Mononuclear cell (primary cell): ENCODE results near the gene NCDN. TPM values are rescaled to one million over a fixed set of nuclear protein-coding genes. Genes with fewer than 3 reads are reported as not detected.

ENCODE experiments used
- H3K27me3 ChIP-seq: 2 replicates; pipeline ENCODE4 v1.6.0; 2011; ENCODE audit warnings: low read length, control low read depth; ENCODE audit not compliant: insufficient read depth
- H3K4me1 ChIP-seq: 2 replicates; pipeline ENCODE4 v1.5.1; 2011; ENCODE audit warnings: mild to moderate bottlenecking, low read length, control low read depth; ENCODE audit not compliant: insufficient read depth
- H3K4me3 ChIP-seq: 2 replicates; pipeline ENCODE4 v1.5.1; 2011; ENCODE audit warnings: mild to moderate bottlenecking, low read length, moderate library complexity
- H3K9me3 ChIP-seq: 2 replicates; pipeline ENCODE4 v1.5.1; 2011; ENCODE audit warnings: low read depth, mild to moderate bottlenecking, control low read depth, low read length
- total RNA-seq: library from RNA; depleted of rRNA; stranded (reverse); fragments of >200 nt; gene quantifications from one replicate; pipeline ENCODE4 v1.2.3, GENCODE V29; 2012

Gene NCDN, protein sequence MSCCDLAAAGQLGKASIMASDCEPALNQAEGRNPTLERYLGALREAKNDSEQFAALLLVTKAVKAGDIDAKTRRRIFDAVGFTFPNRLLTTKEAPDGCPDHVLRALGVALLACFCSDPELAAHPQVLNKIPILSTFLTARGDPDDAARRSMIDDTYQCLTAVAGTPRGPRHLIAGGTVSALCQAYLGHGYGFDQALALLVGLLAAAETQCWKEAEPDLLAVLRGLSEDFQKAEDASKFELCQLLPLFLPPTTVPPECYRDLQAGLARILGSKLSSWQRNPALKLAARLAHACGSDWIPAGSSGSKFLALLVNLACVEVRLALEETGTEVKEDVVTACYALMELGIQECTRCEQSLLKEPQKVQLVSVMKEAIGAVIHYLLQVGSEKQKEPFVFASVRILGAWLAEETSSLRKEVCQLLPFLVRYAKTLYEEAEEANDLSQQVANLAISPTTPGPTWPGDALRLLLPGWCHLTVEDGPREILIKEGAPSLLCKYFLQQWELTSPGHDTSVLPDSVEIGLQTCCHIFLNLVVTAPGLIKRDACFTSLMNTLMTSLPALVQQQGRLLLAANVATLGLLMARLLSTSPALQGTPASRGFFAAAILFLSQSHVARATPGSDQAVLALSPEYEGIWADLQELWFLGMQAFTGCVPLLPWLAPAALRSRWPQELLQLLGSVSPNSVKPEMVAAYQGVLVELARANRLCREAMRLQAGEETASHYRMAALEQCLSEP
- total RNA-seq, result 4.0 TPM

DNA sequence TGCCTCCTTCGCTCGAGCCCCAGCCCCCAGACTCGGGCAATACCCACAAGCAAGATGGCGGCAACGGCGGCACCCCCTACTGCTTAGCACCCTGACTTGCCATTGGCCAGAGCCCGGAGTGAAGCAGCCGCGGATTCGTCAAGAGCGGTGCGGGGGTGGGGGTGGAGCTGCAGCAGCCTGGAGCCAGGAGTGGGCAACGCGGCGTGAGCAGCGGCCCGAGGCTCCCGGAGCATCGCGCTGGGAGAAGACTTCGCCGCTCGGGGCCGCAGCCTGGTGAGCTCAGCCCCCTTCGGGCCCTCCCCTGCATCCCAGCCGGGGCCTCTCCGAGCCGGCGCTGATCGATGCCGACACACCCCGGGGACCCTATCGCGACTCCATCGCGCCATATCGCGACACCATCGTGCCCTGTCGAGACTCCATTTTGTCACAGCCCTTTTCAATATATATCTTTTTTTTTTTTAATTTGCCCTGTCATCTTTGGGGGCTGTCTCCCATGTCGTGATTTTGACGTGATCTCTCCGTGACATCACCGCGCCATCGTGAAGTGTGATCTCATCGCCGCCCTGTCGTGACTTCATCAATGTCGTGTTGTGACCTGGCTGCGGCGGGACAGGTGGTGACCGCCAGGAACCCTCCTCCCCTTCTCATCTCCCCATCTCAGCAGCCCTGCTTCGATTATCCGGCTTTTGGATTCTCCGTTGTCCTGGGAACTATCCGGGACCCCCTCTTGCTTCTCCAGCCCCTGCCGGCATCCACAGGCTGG, at the start of gene NCDN:
Gene NCDN, plus strand, starts transcription at position 189 of the 763 bp plus-strand sequence. Its CDS starts 392 bp downstream, at position 581.
- no peaks in the 10 kb centered on the region for H3K27me3 ChIP-seq
- H3K9me3 ChIP-seq, result no peaks in the 10 kb centered on the region
- H3K4me1 ChIP-seq, result peaks cover 33% of the 10 kb centered on the region
- H3K4me3 ChIP-seq, result peak within 1 kb of the TSS; percentile 88

DNA sequence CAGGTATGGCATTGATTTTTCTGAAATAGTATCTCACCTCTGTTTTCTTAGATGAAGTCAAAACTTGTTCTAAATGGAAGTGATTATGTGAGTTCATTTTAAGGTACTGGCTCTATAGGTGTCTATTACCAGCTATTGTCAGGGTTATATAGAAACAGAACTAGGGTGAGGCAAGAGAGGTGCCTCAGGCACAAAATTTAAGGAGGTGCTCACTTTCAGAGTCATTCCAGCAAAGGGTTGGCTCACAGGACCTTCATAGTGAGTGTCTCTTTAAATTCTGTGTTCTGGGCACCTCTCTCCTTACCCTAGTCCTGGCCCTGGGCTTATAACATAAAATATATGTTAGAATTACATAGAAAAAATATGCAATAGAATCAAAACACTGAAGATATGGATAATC, 49.7 kb upstream of the NCDN start:
- H3K27me3 ChIP-seq, result no peaks in the 10 kb centered on the region
- no peak overlapping the region for H3K4me3 ChIP-seq
- H3K4me1 ChIP-seq, result peaks cover 36% of the 10 kb centered on the region
- no peaks in the 10 kb centered on the region for H3K9me3 ChIP-seq

DNA sequence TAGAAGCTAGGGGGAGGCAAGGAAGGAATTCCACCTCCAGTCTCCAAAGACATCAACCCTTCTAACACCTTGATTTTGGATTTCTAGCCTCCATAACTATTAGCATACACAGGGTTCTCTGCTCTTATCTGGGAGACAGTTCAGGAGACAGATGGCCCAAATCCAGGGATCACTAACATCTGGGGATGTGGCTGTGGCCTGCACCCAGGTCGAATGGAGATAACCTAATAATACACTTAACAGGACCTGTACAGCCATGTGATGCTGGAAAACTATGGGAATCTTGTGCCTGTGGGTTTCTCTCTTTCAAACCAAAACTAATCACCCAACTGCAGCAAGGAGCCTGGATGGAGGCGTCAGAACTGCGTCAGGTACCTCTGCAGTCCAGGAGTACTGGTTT, 48.0 kb upstream of the NCDN start:
- Histone ChIP-seq H3K4me1 (peaks cover 36% of the 10 kb centered on the region), H3K9me3 (no peaks in the 10 kb centered on the region), H3K27me3 (no peaks in the 10 kb centered on the region), H3K4me3 (no peak overlapping the region)

DNA sequence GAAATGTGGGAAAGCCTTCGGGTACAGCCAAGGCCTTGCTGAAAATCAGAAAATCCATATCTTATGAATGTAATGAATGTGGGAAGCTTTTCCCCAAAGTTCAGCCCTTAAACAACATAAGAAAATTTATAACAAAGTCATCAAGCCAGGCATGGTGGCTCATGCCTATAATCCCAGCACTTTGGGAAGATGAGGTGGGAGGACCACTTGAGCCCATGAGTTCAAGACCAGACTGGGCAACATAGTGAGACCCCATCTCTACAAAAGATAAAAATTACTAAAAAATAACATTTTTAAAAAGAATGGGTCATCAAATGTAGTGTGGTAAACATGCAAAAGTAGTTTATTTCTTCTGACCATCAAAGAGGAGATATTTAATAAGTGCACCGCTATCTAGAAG, 46.3 kb upstream of the NCDN start:
- H3K4me1 ChIP-seq, result peaks cover 28% of the 10 kb centered on the region
- no peak overlapping the region for H3K4me3 ChIP-seq
- H3K9me3 ChIP-seq, result no peaks in the 10 kb centered on the region
- H3K27me3 ChIP-seq, result no peaks in the 10 kb centered on the region

DNA sequence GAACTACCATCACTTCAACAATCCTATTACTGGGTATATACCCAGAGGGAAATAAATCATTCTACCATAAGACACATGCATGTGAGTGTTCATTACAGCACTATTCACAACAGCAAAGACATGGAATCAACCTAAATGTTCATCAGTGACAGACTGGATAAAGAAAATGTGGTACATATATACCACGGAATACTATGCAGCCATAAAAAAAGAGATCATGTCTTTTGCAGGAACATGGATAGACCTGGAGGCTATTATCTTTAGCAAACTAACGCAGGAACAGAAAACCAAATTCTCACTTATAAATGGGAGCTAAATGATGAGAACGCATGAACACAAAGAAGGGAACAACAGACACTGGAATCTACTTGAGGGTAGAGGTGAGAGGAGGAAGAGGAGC, 39.4 kb upstream of the NCDN start:
- Histone ChIP-seq H3K4me1 (no peaks in the 10 kb centered on the region), H3K4me3 (no peak overlapping the region), H3K9me3 (no peaks in the 10 kb centered on the region), H3K27me3 (no peaks in the 10 kb centered on the region)

DNA sequence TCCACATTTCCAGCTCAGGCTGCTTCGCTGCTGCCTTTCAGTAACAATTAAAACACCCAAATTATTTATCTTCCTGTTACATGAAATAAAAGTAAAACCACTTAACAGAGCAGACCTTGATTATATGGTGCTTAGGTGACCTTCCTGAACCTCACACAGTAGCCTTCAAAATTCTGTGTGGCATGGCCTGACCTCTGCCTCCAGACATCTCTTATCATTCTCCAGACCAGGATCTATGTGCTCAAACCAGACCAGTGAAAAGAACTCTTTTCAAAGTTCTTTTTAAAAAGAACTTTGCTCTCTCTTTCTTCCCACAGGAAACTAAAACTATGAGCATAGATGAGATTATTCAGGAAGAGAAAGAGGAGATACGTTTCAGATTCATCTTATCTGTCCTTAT, 38.2 kb upstream of the NCDN start:
- Histone ChIP-seq H3K4me1 (no peaks in the 10 kb centered on the region), H3K9me3 (no peaks in the 10 kb centered on the region), H3K27me3 (no peaks in the 10 kb centered on the region), H3K4me3 (no peak overlapping the region)

DNA sequence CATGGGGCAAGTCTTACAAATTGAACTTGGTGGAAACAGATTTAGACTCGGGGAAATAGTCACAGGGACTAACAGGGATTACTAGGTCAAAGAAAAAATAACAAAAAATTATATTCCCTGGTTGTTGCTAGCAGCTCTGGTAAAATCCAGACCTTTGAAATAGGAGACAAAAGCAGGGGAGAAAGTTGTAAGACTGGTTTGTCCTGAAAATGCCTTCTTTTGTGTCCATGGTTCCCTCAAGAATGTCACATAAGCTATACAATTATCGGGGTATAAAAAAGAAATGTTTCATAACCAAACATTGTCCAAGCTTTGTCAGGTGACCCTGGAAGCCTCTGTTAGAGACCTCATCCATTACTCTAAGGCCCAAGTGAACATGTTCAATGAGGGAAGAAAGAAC, 33.5 kb upstream of the NCDN start:
- Histone ChIP-seq H3K9me3 (peaks cover 5% of the 10 kb centered on the region), H3K4me1 (no peaks in the 10 kb centered on the region), H3K27me3 (no peaks in the 10 kb centered on the region), H3K4me3 (no peak overlapping the region)

DNA sequence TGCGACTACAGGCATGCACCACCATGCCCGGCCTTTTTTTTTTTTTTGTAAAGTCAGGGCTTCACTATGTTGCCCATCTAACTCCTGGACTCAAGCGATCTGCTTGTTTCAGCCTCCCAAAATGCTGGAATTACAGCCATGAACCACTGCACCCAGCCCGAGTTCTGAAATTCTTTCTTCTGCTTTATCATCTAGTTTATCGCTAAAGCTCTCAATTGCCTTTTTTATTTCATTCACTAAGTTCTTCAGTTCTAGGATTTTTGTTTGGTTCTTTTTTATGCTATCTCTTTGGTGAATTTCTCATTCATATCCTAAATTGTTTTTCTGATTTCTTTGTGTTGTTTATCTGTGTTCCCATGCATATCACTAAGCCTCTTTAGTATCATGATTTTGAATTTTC, 27.4 kb upstream of the NCDN start:
- Histone ChIP-seq H3K4me1 (no peaks in the 10 kb centered on the region), H3K27me3 (no peaks in the 10 kb centered on the region), H3K9me3 (peaks cover 8% of the 10 kb centered on the region), H3K4me3 (no peak overlapping the region)

DNA sequence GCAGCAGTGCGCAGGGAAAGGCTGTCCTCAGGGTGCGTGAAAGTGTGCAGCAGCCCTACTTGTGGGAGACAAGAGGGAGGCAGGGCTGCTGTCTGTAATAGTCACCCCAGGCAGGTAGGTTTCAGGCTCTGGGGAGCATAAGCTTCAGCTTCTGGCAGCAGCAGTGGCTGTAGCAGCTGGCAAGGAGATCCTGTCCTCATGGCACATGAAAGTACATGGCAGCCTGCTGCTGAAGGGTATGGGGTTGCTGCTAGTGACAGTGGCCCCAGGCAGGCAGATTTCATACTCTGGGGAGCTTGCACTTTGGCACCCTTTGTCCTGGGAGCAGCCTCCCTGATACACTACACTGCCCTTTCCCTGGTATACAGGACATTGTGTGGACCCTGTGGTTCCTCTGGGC, 26.7 kb upstream of the NCDN start:
- Histone ChIP-seq H3K4me3 (no peak overlapping the region), H3K9me3 (peaks cover 8% of the 10 kb centered on the region), H3K27me3 (no peaks in the 10 kb centered on the region), H3K4me1 (no peaks in the 10 kb centered on the region)

DNA sequence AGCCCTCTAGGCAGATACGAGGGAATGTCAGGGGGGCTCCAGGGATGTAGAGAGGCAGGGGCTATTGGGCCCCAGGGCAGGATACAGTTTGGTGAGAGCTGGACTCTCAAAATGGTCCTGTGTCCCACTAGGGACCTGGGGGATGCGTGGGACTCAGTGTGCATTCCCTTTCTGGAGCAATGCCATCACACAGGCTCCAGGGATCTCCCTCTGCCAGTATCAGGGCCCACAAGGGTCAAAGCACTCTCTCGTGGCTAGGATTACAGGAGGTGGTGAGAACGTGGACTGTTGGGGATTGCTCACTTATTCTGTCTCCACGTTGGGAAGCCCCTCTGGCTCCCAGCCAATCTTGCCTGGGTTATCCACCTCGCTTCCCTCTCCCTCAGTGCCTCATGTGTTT, 26.2 kb upstream of the NCDN start:
- no peaks in the 10 kb centered on the region for H3K4me1 ChIP-seq
- no peak overlapping the region for H3K4me3 ChIP-seq
- peaks cover 8% of the 10 kb centered on the region for H3K9me3 ChIP-seq
- H3K27me3 ChIP-seq, result no peaks in the 10 kb centered on the region

DNA sequence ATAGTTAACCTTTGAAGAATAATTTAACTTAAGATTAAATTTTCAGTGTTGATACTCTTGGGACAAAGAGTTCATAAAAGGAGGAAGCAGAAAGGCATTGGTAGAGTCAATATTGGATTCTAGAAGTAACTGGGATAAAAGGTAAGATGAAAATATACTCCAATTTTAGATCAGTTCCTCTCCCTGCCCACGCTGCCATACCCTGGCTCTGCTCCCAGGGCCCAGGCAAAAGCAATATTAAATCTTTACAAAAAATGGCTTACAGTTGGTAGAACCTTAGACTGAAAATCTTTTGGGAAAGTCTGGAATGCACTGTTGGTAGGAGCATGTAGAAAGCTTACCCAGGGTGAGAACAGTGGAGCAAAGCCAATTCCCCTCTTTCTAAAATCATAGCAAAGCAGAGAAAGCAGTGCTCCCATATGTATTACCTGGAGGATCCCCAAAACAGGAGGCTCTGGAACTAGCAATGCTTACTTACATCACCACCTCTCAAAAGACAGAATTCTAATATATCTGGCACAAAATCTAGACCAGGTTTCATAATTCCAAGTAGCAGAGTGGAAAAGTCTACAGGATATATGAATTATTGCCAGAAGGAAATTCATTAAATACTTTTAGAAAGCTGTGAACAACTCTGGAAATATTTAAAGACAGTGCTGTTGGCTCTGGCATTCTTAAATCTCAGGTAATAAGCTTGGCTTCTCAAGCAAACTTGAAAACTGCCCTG, 24.9 kb upstream of the NCDN start:
- no peaks in the 10 kb centered on the region for H3K27me3 ChIP-seq
- no peaks in the 10 kb centered on the region for H3K4me1 ChIP-seq
- H3K9me3 ChIP-seq, result peaks cover 8% of the 10 kb centered on the region
- no peak overlapping the region for H3K4me3 ChIP-seq

DNA sequence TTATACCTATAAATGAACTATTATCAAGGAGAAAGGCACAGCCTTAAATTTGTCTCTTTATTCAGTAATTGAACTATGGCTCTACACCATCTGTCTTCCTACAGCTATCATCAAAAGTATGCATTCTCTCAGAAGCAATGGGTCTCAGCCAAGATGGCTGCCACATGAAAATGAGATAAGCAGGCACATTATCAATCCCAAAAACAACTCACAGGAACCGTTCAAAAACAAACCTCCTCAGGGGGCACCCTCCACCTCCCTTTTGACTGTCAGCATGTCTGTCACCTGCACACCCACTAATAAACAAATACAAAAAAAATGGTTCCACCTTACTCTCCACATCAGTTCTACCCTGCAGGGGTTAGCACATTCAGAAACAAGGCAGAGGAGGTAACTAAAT, 24.0 kb upstream of the NCDN start:
- peaks cover 8% of the 10 kb centered on the region for H3K9me3 ChIP-seq
- peaks cover 8% of the 10 kb centered on the region for H3K4me1 ChIP-seq
- H3K4me3 ChIP-seq, result no peak overlapping the region
- no peaks in the 10 kb centered on the region for H3K27me3 ChIP-seq

DNA sequence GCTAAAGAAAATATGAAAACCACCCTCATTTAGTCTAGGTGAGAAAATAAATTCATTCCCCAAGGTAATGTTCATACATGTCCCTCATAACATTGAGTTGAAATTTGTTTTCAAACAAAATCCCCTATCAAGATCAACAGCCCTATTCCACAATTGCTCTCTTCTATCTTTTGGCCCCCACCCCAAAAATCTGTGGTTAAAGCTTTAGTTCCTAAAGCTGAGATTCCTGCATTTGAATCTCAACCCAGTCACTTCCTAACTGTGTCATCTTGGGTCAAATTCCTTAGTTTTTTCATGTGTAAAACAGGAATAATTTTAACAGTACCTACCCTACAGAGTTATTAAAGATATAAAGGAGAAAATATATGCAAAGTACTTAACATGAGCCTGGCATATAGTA, 22.4 kb upstream of the NCDN start:
- H3K4me3 ChIP-seq, result no peak overlapping the region
- H3K9me3 ChIP-seq, result no peaks in the 10 kb centered on the region
- no peaks in the 10 kb centered on the region for H3K27me3 ChIP-seq
- peaks cover 24% of the 10 kb centered on the region for H3K4me1 ChIP-seq

DNA sequence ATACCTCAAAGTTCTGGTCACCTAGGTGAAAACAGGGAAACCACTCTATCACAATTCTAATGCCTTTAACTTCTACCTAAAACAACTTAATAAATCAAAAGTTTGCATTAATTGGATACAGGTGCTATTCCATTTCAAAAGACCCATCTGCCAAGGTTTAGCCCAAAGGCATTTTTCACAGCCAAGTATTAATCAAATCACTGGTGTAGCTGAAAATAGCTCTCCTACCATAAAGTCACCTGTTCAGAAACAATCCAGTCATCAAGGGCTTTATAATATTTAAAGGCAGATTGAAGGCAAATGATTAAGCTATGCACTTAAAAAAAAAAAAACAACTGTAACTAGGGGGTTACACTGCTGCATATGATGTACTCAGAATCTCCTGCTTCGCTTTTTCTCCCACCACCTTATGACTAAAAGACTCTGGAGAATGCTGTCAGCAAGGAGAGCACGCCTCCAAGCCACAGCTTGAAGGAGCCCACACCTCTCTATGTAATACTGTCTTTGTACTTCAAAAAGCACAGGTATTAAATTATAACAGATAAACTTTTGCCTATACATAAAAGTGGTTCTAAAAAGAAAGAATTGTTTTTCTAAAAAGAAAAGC, 20.9 kb upstream of the NCDN start:
- H3K9me3 ChIP-seq, result no peaks in the 10 kb centered on the region
- no peaks in the 10 kb centered on the region for H3K27me3 ChIP-seq
- no peak overlapping the region for H3K4me3 ChIP-seq
- peaks cover 38% of the 10 kb centered on the region for H3K4me1 ChIP-seq
